Measurements from ENCODE around the gene AGMAT. TPM values are rescaled to one million over a fixed set of nuclear protein-coding genes. Genes with fewer than 3 reads are reported as not detected.
"Not testable (repeated sequence)": the region's sequence is repeated elsewhere in the genome, so short reads cannot be mapped to it uniquely, and the experiment has no call there.

Gene AGMAT
- total RNA-seq, 2 experiments from 2014 or later: 18.1 to 24.0 TPM

GRCh38 chr1:15605398-15606383 lies 20.8 kb upstream of the AGMAT start:
- Mint-ChIP-seq H3K27ac (no peak overlapping the region), H3K4me1 (peaks cover 11% of the 10 kb centered on the region), H3K27me3 (no peaks in the 10 kb centered on the region), H3K36me3 (ENCODE audit: low read depth) (no peaks in the 10 kb centered on the region), H3K4me3 (no peak overlapping the region), H3K9me3 (ENCODE audit: low read depth) (no peaks in the 10 kb centered on the region)
- intact Hi-C loops (cut with DNase I, micrococcal nuclease): no loop called here
- ATAC-seq (no peak), DNase-seq (no peak)
- CTCF ChIA-PET: interaction anchor here (0.9 to 1.0 kb wide), 2 partner anchors 9 to 135 kb away, joined by 3 to 5 read pairs; no protein-coding TSS in a partner anchor
- POLR2A ChIA-PET: interaction anchor here (0.6 kb wide), 1 partner anchor 49 kb away, joined by 5 read pairs; no protein-coding TSS in a partner anchor

GRCh38 chr1:15604400-15604799 lies 19.5 kb upstream of the AGMAT start:
- H3K4me1 Mint-ChIP-seq: peaks cover 11% of the 10 kb centered on the region
- POLR2A ChIA-PET: interaction anchor here (1.7 kb wide), 1 partner anchor 93 kb away, joined by 6 read pairs; no protein-coding TSS in a partner anchor
- H3K4me3 Mint-ChIP-seq: peak overlapping the region; percentile 55
- H3K27me3 Mint-ChIP-seq; DNase-seq; ATAC-seq; intact Hi-C loops (cut with DNase I, micrococcal nuclease); H3K27ac Mint-ChIP-seq; H3K36me3 Mint-ChIP-seq (ENCODE audit: low read depth); H3K9me3 Mint-ChIP-seq (ENCODE audit: low read depth): not testable (repeated sequence)
- CTCF ChIA-PET: interaction anchor here (0.6 to 1.5 kb wide), 3 partner anchors 14 to 283 kb away, joined by 4 to 6 read pairs (median 5); no protein-coding TSS in a partner anchor

GRCh38 chr1:15603966-15604282 lies 19.1 kb upstream of the AGMAT start:
- Mint-ChIP-seq H3K27ac (peak overlapping the region; percentile 45), H3K4me3 (peak overlapping the region; percentile 55), H3K4me1 (peaks cover 11% of the 10 kb centered on the region)
- not testable (repeated sequence) for H3K9me3 Mint-ChIP-seq (ENCODE audit: low read depth); H3K36me3 Mint-ChIP-seq (ENCODE audit: low read depth); ATAC-seq; H3K27me3 Mint-ChIP-seq; DNase-seq
- POLR2A ChIA-PET: interaction anchor here (1.0 to 1.7 kb wide), 2 partner anchors 14 to 93 kb away, joined by 3 to 6 read pairs; no protein-coding TSS in a partner anchor
- intact Hi-C loops (cut with DNase I, micrococcal nuclease): loop anchor here (1.0 kb wide), 2 partner anchors 13 to 78 kb away; partner anchors contain the start of genes DDI2 (in 2 of the 2) and DNAJC16 (in 1 of the 2)
- CTCF ChIA-PET: interaction anchor here (0.6 to 1.5 kb wide), 5 partner anchors 14 to 283 kb away, joined by 3 to 6 read pairs (median 4); no protein-coding TSS in a partner anchor

DNA sequence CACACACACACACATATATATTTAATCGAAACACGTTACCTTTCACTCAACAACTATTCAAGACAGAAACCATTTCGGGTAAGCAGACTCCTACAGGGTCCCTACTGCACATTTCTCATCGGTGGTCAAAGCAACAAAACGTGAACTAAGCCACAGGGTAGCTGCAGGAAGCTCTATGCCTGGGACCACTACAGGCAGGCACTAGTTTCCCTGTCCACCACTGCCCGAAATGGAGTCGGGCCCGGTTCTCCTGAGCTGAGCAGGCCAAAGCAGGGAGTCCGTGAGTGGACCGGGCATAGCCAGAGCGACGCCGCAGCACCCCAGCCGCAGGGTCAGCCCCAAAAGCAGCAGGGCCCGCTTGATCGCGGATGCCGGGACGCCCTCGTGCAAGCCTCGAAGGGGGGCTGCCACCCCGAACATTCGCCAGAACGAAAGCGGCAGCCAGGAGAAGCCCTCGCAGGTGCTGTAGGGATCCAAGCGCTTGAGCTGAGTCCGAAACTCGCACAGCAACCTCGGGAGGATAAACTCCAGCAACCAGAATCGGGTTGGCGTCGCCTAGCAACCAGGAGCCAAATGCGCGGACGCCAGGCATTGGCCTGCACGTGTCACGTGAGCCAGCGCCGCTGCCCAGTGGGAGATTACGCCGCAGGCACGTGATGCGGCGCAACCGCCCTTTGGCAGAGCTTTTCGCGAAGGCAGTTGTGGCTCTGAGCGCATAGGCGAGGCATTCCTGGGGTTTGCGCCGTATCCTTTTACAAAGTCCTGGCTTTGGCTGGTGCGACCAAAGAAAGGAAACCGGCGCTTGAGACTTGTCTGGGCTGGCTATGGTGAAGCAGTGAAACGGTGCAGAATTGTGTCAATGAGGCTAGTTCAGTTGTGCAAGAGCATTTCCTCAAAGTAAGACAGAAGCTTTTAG lies 18.5 kb upstream of the AGMAT start:
- Mint-ChIP-seq H3K9me3 (ENCODE audit: low read depth) (no peaks in the 10 kb centered on the region), H3K27ac (peak overlapping the region; percentile 45), H3K4me1 (peaks cover 11% of the 10 kb centered on the region), H3K36me3 (ENCODE audit: low read depth) (no peaks in the 10 kb centered on the region), H3K4me3 (peak overlapping the region; percentile 55), H3K27me3 (no peaks in the 10 kb centered on the region)
- ChIA-PET POLR2A (interaction anchor here (0.6 to 1.7 kb wide), 3 partner anchors 15 to 94 kb away, joined by 3 to 6 read pairs (median 4); no protein-coding TSS in a partner anchor), CTCF (interaction anchor here (0.6 to 1.5 kb wide), 6 partner anchors 9 to 284 kb away, joined by 3 to 6 read pairs (median 4); no protein-coding TSS in a partner anchor)
- intact Hi-C loops (cut with DNase I, micrococcal nuclease): loop anchor here (1.0 kb wide), 2 partner anchors 14 to 77 kb away; partner anchors contain the start of genes DDI2 (in 2 of the 2) and DNAJC16 (in 1 of the 2)
- ATAC-seq (peak; percentile 99), DNase-seq (peak; percentile 96)

DNA sequence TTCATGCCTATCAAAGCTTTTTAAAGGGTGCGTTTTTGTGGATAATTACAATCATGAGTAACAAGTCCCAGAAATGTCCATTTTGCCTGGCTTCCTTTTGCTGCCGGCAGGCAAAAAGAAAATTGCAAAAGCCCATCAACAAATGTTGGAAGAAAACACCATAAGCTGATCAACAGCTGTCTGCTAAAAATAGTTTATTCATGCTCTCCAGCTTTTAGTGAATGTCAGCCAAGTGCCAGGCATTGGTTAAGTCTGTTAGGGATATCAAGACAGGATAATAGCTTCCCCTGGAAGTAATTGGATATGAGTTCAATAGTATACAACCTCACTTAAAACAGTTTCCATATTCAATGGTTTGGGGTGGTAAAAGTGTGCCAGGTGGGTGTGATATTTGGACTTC lies 13.6 kb upstream of the AGMAT start:
- no peak for ATAC-seq
- POLR2A ChIA-PET: interaction anchor here (0.6 kb wide), 1 partner anchor 31 kb away, joined by 3 read pairs; no protein-coding TSS in a partner anchor
- no peaks in the 10 kb centered on the region for H3K27me3 Mint-ChIP-seq
- H3K4me1 Mint-ChIP-seq: peaks cover 3% of the 10 kb centered on the region
- H3K36me3 Mint-ChIP-seq (ENCODE audit: low read depth): no peaks in the 10 kb centered on the region
- DNase-seq: no peak
- H3K4me3 Mint-ChIP-seq: no peak overlapping the region
- H3K27ac Mint-ChIP-seq: no peak overlapping the region
- CTCF ChIA-PET: interaction anchor here (1.0 to 1.3 kb wide), 2 partner anchors 9 to 65 kb away, joined by 3 to 5 read pairs; no protein-coding TSS in a partner anchor
- no peaks in the 10 kb centered on the region for H3K9me3 Mint-ChIP-seq (ENCODE audit: low read depth)
- intact Hi-C loops (cut with DNase I, micrococcal nuclease): no loop called here

- no peaks in the 10 kb centered on the region for H3K4me1 Mint-ChIP-seq
- no peak overlapping the region for H3K27ac Mint-ChIP-seq
- ChIA-PET POLR2A (no interaction called here), CTCF (interaction anchor here (0.6 to 1.6 kb wide), 4 partner anchors 9 to 504 kb away, joined by 3 to 6 read pairs (median 4); no protein-coding TSS in a partner anchor)
- no peaks in the 10 kb centered on the region for H3K9me3 Mint-ChIP-seq (ENCODE audit: low read depth)
- no peaks in the 10 kb centered on the region for H3K36me3 Mint-ChIP-seq (ENCODE audit: low read depth)
- no peak for ATAC-seq
- no peak overlapping the region for H3K4me3 Mint-ChIP-seq
- no peaks in the 10 kb centered on the region for H3K27me3 Mint-ChIP-seq
- DNase-seq: no peak
- intact Hi-C loops (cut with DNase I, micrococcal nuclease): loop anchor here (1.0 to 2.0 kb wide), 2 partner anchors 15 to 145 kb away; no protein-coding TSS in a partner anchor
Observed at GRCh38 chr1:15595809-15596617, 11.2 kb upstream of the AGMAT start.

GRCh38 chr1:15592285-15592684 lies 7.4 kb upstream of the AGMAT start:
- Mint-ChIP-seq H3K9me3 (ENCODE audit: low read depth) (no peaks in the 10 kb centered on the region), H3K4me3 (no peak overlapping the region), H3K27ac (no peak overlapping the region), H3K27me3 (no peaks in the 10 kb centered on the region), H3K36me3 (ENCODE audit: low read depth) (peaks cover 14% of the 10 kb centered on the region), H3K4me1 (no peaks in the 10 kb centered on the region)
- intact Hi-C loops (cut with DNase I, micrococcal nuclease): no loop called here
- DNase-seq (no peak), ATAC-seq (no peak)
- ChIA-PET POLR2A (no interaction called here), CTCF (no interaction called here)

- ChIA-PET POLR2A (no interaction called here), CTCF (interaction anchor here (0.8 to 1.9 kb wide), 3 partner anchors 18 to 158 kb away, joined by 3 to 7 read pairs (median 4); partner anchors contain the start of gene DDI2)
- Mint-ChIP-seq H3K36me3 (ENCODE audit: low read depth) (peaks cover 32% of the 10 kb centered on the region), H3K27me3 (no peaks in the 10 kb centered on the region), H3K4me1 (peaks cover 35% of the 10 kb centered on the region), H3K9me3 (ENCODE audit: low read depth) (no peaks in the 10 kb centered on the region), H3K27ac (peak overlapping the region; percentile 89), H3K4me3 (peak overlapping the region; percentile 77)
- intact Hi-C loops (cut with DNase I, micrococcal nuclease): loop anchor here in 1 of 2 experiments (5.0 kb wide), 1 partner anchor 34 kb away; the partner anchor contains the start of gene DDI2
- DNase-seq: no peak
- ATAC-seq: no peak
Observed at GRCh38 chr1:15583016-15583706, 1.7 kb downstream of the AGMAT start.

DNA sequence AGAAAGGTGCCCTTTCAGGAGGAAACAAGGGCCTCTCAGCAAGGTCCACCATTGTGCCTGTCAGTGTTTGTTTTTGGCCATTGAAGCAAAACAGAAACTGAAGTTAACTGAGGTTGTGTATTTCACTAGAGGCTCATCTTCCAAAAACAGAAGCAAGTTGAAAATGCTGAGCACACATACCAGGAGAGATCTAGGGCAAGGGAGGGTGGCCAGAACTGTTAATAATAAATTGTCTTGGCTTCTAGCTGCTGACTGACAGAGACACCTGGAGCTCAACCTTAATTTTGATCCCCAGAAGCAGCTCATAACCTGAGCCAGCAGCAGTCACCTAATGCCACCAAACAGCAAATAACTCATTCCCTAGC lies 5.2 kb downstream of the AGMAT start:
- ChIA-PET POLR2A (interaction anchor here (1.1 kb wide), 1 partner anchor 38 kb away, joined by 3 read pairs; no protein-coding TSS in a partner anchor), CTCF (interaction anchor here (0.7 to 1.1 kb wide), 5 partner anchors 25 to 371 kb away, joined by 3 to 6 read pairs (median 3); no protein-coding TSS in a partner anchor)
- no peak for DNase-seq
- Mint-ChIP-seq H3K9me3 (ENCODE audit: low read depth) (no peaks in the 10 kb centered on the region), H3K36me3 (ENCODE audit: low read depth) (peaks cover 28% of the 10 kb centered on the region), H3K4me1 (peaks cover 45% of the 10 kb centered on the region), H3K27ac (peak overlapping the region; percentile 90), H3K27me3 (no peaks in the 10 kb centered on the region), H3K4me3 (peak overlapping the region; percentile 32)
- peak; percentile 14 for ATAC-seq
- intact Hi-C loops (cut with DNase I, micrococcal nuclease): loop anchor here (1.0 to 5.0 kb wide), 3 partner anchors 38 to 52 kb away; partner anchors contain the start of genes DDI2 (in 2 of the 2) and DNAJC16 (in 1 of the 2)
